HUES48 (cell line): ENCODE results near the gene ZNF579.

ENCODE experiments used
- H3K27ac ChIP-seq: one replicate; pipeline ENCODE4 v1.7.0; 2013; ENCODE audit warnings: low read depth, low read length, inconsistent platforms
- H3K27me3 ChIP-seq: 2 replicates; pipeline ENCODE4 v1.6.1; 2013; ENCODE audit warnings: mild to moderate bottlenecking, low read length; ENCODE audit not compliant: control insufficient read depth, insufficient read depth
- H3K36me3 ChIP-seq: 2 replicates; pipeline ENCODE4 v1.6.1; 2013; ENCODE audit warnings: low read length; ENCODE audit not compliant: control insufficient read depth, insufficient read depth
- H3K4me1 ChIP-seq: 2 replicates; pipeline ENCODE4 v1.6.1; 2013; ENCODE audit warnings: mild to moderate bottlenecking, low read length; ENCODE audit not compliant: control insufficient read depth, insufficient read depth
- H3K4me3 ChIP-seq: 2 replicates; pipeline ENCODE4 v1.5.1; 2013; ENCODE audit warnings: mild to moderate bottlenecking, low read depth, low read length
- H3K9ac ChIP-seq: 2 replicates; pipeline ENCODE4 v1.6.1; 2013; ENCODE audit warnings: mild to moderate bottlenecking, low read depth, low read length, moderate library complexity
- H3K9me3 ChIP-seq: 2 replicates; pipeline ENCODE4 v1.6.1; 2013; ENCODE audit warnings: low read length; ENCODE audit not compliant: control insufficient read depth, insufficient read depth

Gene ZNF579

GRCh38 chr19:55544776-55545439, 35.7 kb downstream of the ZNF579 start:
- H3K9ac ChIP-seq = no peak overlapping the region

DNA sequence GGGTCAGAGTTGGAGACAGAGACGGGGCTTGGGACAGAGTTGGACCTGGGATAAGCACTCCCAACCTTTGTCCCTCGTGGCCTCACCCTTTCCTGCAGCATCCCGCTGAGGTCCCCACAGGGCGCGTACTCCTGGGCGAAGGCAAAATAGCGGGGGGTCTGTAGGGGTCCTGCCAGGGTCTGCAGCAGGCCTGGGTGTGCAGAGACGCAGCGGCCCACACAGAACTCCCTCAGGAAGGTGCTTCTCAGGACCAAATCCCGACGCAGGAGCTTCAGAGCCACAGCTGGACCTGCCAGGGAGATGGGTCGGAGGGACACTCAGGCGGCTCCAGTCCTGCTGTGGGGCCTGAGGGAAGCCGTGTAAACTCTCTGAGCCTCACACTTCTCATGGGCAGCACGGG, 36.6 kb downstream of the ZNF579 start:
- H3K27me3 ChIP-seq = no peaks in the 10 kb centered on the region
- no peaks in the 10 kb centered on the region for H3K9me3 ChIP-seq
- peaks cover 4% of the 10 kb centered on the region; the same call in 1 of the 2 replicates for H3K4me1 ChIP-seq
- no peaks in the 10 kb centered on the region for H3K36me3 ChIP-seq
- no peak overlapping the region for H3K27ac ChIP-seq
- H3K9ac ChIP-seq = no peak overlapping the region
- H3K4me3 ChIP-seq = no peak overlapping the region

More at GRCh38 chr19:55544776-55545439, 35.7 kb downstream of the ZNF579 start:
- H3K27me3 ChIP-seq = no peaks in the 10 kb centered on the region
- H3K36me3 ChIP-seq = no peaks in the 10 kb centered on the region
- H3K4me1 ChIP-seq = peaks cover 9% of the 10 kb centered on the region; the same call in 1 of the 2 replicates
- no peak overlapping the region for H3K4me3 ChIP-seq
- H3K9me3 ChIP-seq = no peaks in the 10 kb centered on the region
- no peak overlapping the region for H3K27ac ChIP-seq

DNA sequence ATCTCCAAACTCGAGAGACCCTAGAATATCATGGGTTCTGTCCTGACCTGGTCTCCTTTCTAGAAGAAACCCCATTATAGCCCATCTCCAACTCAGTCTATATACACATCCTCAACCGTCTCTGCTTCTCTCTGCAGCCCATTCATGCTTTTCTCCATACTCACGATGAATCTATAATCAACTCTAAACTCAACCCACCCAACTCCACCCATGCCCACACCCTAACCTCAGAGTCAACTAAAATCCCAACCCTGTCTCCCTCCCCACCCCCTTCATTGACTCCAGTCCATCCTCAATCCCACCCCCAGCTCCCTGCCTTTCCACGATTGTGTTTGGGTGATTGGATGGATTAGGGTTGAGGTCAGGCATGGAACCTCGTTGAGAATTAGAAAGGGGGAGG, 37.1 kb downstream of the ZNF579 start:
- Histone ChIP-seq H3K9me3 (no peaks in the 10 kb centered on the region), H3K27ac (no peak overlapping the region), H3K36me3 (no peaks in the 10 kb centered on the region), H3K4me3 (no peak overlapping the region), H3K4me1 (peaks cover 4% of the 10 kb centered on the region; the same call in 1 of the 2 replicates), H3K9ac (no peak overlapping the region), H3K27me3 (no peaks in the 10 kb centered on the region)

- Histone ChIP-seq H3K9me3 (no peaks in the 10 kb centered on the region), H3K9ac (no peak overlapping the region), H3K4me3 (no peak overlapping the region), H3K36me3 (no peaks in the 10 kb centered on the region), H3K27me3 (no peaks in the 10 kb centered on the region), H3K4me1 (peaks cover 8% of the 10 kb centered on the region), H3K27ac (no peak overlapping the region)
These were observed 38.3 kb downstream of the ZNF579 start for GRCh38 chr19:55542292-55542855.

DNA sequence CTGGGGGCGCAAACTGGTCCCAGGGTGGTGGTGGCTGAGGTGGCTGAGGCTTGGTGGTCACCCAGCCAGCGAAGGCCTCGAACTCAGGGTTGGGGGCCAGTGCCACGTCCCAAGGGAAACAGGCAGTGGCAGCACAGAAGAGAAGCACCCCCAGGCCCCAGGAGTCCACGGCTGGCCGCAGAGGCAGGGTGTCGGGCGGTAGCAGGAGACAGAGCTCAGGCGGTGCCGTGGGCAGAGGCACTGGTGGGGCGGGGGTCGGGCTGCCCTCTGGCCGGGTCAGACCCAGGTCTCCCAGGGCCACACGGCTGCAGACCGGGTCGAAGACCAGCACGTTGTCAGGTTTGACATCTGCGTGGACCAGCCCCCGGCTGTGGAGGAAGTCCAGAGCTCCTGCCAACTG, 39.6 kb downstream of the ZNF579 start:
- no peak overlapping the region for H3K9ac ChIP-seq
- H3K27ac ChIP-seq = no peak overlapping the region
- H3K4me3 ChIP-seq = no peak overlapping the region

DNA sequence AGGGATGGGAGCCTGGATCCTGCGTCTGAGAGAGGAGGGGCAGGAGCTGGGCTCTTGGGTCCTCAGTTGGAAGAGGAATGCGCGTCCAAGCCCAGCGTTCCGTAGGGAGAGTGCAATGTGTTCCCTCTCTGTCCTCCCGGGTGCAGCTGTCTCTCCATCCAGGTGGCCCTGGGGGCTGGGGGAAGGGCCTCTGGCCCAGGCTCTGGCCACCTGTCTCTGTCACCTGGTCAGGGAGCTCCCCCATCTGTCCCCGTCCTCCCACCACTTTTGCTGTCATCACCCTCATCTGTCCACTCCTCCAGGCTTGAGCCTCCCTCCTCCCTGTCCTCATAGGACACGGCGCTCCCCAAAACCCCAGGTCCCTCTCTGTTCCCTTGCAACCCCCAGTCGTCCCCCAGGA, 40.0 kb downstream of the ZNF579 start:
- H3K9me3 ChIP-seq = no peaks in the 10 kb centered on the region
- H3K27ac ChIP-seq = no peak overlapping the region
- peaks cover 4% of the 10 kb centered on the region for H3K4me1 ChIP-seq
- H3K4me3 ChIP-seq = no peak overlapping the region
- H3K36me3 ChIP-seq = no peaks in the 10 kb centered on the region
- H3K9ac ChIP-seq = no peak overlapping the region
- H3K27me3 ChIP-seq = no peaks in the 10 kb centered on the region

More for the DNA sequence above, 39.6 kb downstream of the ZNF579 start:
- Histone ChIP-seq H3K36me3 (no peaks in the 10 kb centered on the region), H3K4me1 (peaks cover 4% of the 10 kb centered on the region), H3K9me3 (no peaks in the 10 kb centered on the region), H3K27me3 (no peaks in the 10 kb centered on the region)

DNA sequence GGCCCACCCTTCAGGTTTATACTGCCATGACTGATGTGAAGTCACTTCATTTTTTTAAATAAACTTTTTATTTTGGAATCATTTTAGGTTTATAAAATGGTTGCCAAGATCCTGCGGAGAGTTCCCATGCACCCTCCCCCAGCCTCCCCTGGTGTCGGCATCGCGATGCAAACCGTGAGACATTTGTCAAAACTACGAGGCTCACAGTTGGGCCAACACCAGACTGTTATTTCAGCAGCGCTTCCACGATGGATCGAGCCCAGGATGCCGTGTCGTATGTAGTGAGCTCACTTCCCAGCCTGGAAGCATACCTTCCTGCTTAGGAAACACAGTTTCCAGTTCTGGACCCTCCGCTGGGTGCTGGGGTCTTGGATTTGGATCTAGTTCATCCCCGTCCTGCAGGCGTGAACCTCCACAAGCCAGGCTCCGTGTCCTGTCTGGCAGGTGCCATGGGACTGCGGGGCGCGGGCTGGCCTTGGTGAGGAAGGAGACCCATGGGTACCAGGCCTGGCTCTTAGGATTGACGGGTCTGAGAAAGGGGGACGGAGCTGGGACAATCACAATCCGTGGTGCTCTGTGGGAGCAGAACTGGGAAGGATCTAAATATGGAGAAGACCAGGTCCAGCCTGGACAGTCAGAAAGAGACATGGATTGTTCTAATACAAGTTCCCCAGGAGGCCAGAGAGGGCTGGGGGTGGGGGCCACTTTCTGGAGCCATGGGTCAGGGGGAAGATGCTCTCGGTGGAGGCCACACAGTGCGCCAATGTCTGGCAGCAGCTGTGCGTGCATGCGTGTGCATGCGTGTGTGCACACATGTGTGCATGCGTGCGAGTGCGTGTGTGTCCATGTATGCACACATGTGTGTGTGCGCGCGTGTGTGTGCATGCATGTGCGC, 41.3 kb downstream of the ZNF579 start:
- no peaks in the 10 kb centered on the region for H3K27me3 ChIP-seq
- peaks cover 4% of the 10 kb centered on the region for H3K4me1 ChIP-seq
- H3K36me3 ChIP-seq = no peaks in the 10 kb centered on the region
- H3K9me3 ChIP-seq = no peaks in the 10 kb centered on the region
- H3K4me3 ChIP-seq = no peak overlapping the region
- no peak overlapping the region for H3K9ac ChIP-seq
- H3K27ac ChIP-seq = peak overlapping the region; percentile 3

DNA sequence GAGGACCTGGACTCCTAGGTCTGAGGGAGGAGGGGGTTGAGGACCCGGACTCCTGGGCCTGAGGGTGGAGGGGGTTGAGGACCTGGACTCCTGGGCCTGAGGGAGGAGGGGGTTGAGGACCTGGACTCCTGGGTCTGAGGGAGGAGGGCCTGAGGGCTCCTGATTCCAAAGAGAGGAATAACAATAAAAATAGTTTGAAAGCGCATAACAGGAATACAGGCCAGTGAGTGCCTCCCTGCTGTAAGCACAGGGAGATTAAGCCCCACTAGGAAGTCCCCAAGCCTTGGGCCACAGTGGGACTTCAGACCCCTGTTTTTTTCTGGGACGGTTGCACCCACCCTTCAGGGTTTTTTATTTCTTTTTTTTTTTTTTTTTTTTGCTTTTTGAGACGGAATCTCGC, 42.5 kb downstream of the ZNF579 start:
- H3K36me3 ChIP-seq = no peaks in the 10 kb centered on the region
- no peaks in the 10 kb centered on the region for H3K27me3 ChIP-seq
- peaks cover 4% of the 10 kb centered on the region for H3K4me1 ChIP-seq
- no peak overlapping the region for H3K4me3 ChIP-seq
- peak overlapping the region; percentile 76 for H3K27ac ChIP-seq
- H3K9me3 ChIP-seq = no peaks in the 10 kb centered on the region
- H3K9ac ChIP-seq = no peak overlapping the region

GRCh38 chr19:55537741-55538111, 42.9 kb downstream of the ZNF579 start:
- Histone ChIP-seq H3K36me3 (no peaks in the 10 kb centered on the region), H3K4me3 (no peak overlapping the region), H3K27me3 (no peaks in the 10 kb centered on the region), H3K9me3 (no peaks in the 10 kb centered on the region), H3K27ac (peak overlapping the region; percentile 76), H3K4me1 (peaks cover 4% of the 10 kb centered on the region), H3K9ac (no peak overlapping the region)

DNA sequence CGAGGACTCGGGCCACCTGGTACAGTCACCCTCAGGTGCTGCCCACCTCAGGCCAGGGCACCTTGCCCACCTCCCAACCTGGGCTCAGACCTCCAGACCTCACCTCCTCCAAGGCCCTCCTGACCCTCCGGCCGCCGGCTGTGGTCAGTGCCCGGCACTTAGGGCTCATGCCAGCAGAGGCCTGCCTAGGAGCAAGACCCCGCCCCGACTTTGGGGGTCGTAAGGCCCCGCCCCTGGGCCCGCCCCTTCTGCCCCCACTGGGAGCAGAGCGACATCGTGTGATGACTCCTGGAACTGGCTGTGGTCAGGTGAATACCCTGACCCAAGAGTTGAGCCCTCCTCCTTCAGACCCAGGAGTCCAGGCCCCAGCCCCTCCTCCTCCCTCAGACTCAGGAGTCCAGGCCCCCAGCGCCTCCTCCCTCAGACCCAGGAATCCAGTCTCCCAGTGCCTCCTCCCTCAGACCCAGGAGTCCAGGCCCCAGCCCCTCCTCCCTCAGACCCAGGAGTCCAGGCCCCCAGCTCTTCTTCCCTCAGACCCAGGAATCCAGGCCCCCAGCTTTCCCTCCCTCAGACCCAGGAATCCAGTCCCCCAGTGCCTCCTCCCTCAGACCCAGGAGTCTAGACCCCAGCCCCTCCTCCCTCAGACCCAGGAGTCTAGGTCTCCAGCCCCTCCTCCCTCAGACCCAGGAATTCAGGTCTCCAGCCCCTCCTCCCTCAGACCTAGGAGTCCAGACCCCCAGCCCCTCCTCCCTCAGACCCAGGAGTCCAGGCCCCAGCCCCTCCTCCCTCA, 43.5 kb downstream of the ZNF579 start, which contains the start of gene SBK2:
Gene SBK2, minus strand, starts transcription at position 183 of the 790 bp plus-strand sequence. CDS start 839 bp downstream, outside the sequence.
- Histone ChIP-seq H3K9me3 (no peaks in the 10 kb centered on the region), H3K27ac (peak within 1 kb of the TSS; percentile 76), H3K9ac (no peak within 1 kb of the TSS), H3K27me3 (no peaks in the 10 kb centered on the region), H3K4me3 (peak within 1 kb of the TSS; percentile 39; the same call in 1 of the 2 replicates), H3K36me3 (no peaks in the 10 kb centered on the region), H3K4me1 (peaks cover 4% of the 10 kb centered on the region)
